RPMI8226 (cell line): ENCODE measurements around the gene HRCT1.
"Not testable (repeated sequence)": the region's sequence is repeated elsewhere in the genome, so short reads cannot be mapped to it uniquely, and the experiment has no call there.

Experiments
- DNase-seq: peaks from one replicate; pipeline ENCODE4 v3.0.0-alpha.2; 2015

The HRCT1 gene

DNA sequence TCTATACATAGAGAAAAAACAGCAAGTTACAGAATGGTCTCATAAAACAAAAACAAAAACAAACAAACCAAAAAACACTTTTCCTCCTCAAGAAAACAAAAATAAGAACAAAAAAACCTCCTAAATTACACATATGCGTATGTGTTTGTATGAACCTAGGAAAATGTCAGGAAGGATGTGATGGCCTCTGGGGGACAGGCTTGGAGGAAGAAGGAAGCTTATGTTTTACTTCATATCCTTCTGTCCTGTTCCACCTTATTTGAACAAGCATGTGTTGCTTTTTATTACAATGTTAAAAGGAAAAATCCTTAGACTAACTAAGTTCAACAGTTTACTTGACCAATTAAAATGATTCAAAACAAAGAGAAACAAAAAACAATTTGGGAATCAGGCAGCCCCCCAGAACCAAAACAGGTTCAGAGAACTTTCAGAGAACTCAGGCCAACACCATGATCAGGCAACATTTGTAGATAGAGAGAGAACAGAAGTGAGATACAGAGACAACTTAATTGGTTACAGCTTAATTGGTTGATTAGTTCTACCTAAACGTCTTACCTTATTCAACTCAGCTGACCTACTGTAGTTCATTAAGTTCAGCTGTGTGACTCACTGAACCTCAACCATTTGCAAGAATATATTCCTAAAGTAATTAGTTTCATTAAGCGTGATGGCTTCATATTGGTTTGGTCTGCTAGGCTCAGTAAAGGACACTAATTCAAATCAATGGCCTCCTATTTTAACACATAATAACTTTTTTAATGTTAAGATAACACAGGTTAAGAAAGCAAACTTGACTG is 13.4 kb downstream of the HRCT1 start:
- no peak for DNase-seq

DNA sequence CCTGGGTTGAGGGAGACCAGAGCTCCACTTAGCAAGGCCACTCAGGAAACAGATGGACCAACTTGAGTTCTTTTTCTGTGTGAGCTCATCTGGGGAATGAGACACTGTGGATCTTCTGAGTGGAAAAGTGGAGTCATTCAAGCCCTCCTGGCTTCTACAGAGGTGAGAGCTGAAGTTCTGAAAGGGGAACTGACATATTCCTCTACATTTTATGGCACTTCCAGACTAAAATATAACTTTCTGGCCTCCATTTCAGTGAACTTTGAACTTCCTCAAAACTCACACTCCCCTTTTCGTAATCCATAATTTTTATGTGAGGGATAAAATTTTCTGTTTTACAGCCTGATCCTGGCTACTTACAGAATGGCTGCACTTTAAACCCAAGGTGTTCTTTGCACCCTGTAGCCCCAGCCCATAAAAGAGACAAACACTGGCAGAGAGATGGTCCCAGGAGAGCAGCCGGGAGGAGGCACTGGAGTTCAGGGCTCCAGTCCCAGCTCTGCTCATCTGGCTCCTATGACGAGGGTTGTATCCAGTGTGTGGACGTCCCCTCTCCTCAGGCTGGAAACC is 14.1 kb downstream of the HRCT1 start:
- DNase-seq = no peak

DNA sequence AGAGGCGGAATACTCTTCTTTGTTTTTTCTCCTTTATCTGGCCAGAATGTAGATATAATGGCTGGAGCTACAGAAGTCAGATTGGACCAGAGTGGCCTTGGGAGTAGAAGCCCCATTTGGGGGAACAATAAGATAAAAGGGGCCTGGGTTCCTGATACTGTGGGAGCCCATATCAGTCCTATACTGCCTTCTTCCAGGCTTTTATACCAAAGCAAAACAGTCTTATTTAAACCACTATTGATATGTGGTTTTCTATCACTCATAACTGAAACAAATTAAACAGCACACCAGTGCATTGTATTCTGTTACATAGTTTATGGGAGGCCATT is 17.6 kb downstream of the HRCT1 start:
- DNase-seq = no peak

DNA sequence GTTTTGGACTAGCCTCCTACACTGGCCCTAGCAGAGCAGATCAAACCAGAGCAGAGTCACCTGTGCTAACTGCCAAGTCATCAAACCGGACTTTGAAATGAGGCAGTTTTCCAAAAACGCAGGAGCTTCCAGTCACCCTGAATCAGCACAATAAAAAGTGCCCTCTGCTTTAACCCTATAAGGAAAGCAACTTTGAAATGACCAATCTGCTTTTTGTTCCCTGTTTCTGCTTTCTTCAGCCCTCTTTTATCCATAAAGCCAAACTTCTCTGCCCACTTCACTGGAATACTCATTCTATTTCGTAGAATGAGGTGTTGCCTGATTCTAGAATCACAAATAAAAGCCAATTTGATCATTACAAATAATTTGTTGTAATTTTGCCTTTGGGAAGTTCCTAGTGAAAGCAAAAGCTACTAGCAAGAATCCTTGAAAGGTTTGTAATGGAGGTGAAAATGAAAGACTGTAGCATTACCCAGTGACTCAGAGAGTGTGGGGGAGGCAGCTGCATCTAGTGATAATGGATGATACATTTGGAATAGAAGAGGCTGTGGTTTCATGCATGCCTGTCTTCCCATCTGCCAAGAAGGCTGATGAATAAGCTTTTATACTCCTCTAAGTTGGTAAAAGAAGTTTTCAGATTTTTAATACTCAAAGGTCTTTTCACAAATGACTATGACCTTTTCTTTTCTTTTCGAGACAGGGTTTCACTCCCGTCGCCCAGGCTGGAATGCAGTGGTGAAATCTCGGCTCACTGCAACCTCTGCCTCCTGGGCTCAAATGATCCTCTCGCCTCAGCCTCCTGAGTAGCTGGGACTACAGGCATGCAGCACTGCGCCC is 18.1 kb downstream of the HRCT1 start:
- DNase-seq = peak; percentile 89

DNA sequence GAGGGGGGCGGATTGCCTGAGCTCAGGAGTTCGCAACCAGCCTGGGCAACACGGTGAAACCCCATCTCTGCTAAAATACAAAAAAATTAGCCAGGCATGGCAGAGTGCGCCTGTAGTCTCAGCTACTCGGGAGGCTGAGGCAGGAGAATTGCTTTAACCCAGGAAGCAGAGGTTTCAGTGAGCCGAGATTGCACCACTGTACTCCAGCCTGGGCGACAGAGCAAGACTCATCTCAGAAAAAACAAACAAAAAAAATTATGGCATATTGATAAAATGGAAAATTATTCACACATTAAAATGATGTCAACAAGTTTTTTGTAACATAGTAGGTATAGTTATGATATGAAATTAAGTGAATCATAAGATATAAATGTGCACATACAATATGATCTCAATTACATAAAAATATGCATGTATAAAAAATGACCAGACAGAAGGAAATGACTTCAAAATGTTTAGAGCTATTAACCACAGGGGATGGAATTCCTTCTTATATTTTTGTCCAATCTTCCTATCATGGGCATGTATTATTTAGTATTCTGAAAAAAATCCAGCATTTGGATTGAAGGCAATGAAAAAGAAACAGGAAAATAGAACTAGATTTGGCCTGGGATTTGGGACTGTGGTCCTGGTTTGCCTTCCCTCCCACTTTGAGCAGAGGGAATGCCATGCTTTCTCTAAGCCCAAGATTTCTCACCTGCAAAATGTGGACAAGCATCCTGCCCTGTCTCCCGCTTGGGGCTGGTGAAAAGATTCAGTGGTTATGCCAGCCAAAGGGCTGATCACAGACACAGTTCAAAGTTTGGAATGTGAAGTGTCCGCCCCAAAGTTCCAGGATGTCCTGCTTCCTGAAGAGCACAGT is 22.8 kb downstream of the HRCT1 start:
- DNase-seq = no peak

DNA sequence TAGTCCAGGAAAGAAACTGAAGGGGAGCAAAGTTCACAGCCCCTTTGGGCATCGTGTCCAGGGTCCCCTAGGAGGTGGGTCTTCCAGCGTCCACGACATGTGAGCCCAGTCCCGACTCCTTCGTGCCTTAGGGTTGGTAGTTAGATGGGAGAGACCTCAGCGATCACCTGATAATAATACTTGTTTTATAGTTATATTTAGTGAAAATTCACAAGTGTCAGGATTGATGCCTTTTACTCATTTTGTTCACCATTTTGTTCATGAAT is 23.4 kb downstream of the HRCT1 start:
- DNase-seq = no peak

DNA sequence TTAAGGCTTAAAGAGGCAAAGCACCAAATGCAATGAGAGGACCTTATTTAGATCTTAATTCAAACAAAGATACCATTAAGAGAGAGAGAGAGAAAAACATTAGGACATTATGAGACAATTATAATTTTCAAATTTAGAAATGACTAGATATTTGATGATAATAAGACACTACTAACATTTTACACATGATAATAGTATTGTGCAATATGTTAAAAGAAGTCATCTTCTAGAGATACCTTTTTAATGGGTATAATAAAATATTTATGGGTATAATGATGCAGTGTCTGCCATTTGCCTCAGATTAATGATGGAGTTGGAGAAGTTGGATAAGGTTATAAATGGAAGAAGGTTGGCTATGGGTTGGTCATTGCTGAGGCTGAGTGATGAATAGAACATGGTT is 24.5 kb downstream of the HRCT1 start:
- DNase-seq = no peak

DNA sequence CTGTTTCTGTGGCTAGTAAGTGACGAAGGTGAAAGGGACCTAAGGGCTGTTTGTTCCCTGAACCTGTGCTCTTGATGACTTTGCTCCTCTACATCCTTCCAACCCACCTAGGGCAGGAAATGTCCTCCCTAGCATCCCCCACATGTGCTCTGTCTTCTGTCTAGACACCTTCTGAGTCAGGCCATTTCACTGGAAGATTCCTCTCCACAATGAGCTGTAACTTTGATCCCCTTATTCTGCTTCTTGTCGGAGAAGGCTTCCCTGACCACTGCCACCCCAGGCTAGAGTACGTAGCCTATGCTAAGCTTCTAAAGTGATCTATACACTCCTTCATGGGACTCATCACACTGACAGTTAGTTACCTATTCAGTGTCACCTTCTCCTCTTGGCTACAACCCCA is 25.0 kb downstream of the HRCT1 start:
- DNase-seq = no peak

DNA sequence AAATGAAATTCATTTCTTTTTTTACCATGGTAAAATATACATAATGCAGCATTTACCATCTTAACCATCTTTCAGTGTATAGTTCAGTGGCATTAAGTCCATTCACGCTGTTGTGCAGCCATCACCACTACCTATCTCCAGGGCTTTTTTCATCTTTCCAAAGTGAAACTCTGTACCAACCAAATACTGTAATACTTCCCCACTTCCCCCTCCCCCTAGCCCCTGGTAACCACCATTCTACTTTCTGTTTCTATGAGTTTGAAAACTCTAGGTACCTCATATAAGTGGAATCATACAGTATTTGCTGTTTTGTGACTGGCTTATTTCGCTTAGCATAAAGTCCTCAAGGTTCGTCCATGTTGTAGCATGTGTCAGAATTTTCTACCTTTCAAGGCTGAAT is 26.7 kb downstream of the HRCT1 start:
- DNase-seq = peak; percentile 37

DNA sequence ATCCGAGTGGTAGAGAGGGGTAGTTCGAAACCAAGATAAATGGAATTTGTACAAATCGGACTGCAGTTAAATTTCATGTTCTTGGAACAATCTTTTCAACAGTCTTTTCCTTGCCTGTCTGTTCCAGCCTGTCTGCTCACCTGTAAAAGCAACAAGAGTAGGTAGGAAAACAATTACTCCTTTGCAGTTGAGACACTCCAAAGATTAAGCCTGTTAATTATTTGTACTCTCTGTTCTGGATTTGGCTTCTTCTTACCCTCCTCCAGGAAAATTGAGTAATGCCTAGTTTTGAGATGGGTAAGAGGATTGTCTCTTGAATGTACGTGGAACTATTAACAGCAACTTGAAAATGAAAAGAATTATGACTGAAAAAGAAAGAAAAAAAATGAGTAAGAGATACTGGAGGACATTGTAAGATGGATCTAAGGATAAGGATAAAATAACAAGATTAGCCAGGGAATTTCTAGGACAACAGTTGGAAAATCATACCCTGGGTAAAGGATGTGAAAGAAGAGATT is 27.6 kb downstream of the HRCT1 start:
- DNase-seq = no peak

DNA sequence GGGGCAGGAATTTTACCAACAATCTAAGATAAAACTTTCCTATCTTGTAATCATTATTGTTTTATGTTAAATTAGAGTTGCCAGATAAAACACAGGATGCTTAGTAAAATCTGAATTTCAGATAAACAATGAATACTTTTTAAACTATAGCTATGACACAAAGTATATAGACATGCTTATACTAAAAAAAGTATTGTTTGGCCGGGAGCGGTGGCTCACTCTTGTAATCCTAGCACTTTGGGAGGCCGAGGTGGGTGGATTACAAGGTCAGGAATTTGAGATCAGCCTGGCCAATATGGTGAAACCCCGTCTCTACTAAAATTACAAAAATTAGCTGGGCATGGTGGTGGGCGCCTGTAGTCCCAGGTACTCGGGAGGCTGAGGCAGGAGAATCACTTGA is 28.1 kb downstream of the HRCT1 start:
- DNase-seq = not testable (repeated sequence)

DNA sequence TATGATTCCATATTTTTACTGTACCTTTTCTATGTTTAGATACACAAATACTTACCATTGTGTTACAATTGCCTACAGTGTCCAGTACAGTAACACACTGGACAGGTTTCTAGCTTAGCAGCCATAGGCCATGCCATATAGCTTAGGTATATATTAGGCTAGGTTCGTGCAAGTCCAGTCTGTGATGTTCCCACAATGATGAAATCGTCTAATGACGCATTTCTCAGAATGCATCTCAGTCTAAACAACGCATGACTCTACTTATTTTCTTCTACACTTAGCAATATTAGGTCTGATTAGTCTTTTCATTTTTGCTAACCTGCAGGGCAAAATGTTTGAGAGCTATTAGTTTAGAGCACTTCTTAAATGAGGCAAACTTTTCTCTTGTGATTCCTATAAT is 29.3 kb downstream of the HRCT1 start:
- DNase-seq = no peak

DNA sequence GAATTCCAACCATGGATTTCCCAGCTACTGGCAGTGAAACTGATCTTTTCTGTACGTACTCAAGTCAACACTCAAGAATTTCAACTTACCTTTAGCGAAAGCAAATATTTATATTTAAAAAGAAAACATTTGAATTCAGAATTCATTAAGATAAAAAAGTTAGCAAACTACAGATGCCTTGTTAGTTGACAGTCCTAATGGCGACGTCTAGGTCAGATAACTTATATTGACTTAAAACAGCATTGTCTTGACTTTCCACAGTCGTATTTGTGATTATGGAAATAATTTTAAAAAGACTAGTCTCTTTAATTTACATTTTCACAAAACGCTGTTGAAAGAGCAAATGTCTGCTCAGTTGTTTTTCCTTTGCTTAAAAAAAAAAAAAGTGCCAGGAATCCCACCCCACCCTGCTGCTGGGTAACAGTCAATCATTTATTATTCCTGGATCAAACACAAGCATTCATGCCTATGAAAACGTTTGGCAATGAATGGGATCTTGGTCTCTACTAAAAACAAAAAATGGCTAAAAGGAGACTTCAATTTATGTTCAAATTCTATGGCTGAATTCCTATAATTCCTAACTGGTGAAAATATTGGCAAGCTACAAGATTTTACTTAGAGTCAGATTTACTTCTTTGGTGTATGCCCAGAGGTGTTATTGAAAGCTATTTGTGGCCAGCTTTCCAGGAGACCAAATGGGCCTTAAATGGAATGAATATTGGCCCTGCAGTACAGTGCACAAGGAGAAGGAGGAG is 29.9 kb downstream of the HRCT1 start:
- DNase-seq = no peak

DNA sequence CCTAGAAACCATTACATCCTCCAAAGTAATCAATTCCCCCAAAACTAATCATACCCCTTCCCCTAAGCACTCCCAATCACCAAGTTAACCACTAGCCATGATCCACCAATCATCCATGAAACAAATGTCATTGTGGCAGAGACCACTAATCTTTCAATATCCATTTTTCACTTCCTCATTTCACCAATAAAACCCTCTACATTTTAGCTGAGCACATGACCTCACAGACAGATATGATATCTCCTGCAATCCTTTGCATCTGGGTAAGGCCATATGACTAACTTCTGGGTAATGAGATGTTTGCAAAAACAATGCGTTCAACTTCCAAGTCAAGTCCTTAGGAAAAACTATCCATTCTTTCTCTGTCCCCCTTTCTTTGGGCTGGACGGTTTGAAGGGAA is 31.2 kb downstream of the HRCT1 start:
- DNase-seq = no peak

DNA sequence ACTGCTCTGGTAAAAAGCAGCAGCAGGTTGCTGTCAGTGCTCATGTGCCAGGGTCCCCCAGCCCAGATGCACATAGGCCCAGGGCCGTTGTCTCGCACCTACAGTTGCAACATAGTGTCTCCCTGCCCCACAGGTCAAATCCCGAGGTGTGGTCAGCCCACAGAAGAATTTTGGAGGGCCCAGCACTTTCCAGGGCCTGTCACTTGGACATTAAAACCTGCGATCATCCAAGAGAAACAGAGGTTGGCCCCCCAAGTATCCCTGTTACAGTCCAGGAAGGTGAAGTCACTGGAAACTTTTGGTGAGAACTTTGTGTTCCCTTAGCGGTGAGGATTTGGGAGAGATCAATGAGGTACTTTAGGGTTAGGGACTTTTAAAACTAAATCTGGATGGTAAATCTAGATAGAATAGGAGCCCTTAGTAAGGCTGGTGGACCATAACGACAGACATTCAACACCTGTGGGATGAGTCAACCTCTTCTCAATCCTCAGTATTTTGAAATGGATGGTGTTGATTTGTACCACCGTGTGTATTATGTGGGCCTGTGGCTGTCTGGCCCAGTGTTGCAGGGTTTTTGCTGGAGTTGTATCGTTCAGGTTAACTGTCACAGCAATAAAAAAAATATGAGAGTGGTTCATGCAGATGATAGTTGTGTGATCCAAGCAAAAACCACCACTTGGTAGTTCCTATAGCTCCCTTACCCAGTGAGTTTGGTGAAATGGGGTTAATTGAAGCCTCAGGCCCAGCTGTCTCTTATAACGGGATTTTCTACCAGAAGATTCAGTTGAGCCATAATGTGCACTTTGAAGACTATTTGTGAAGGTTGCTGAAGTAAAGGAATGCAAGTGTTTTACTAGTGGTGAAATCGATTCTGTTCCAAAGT is 32.7 kb downstream of the HRCT1 start:
- DNase-seq = no peak

DNA sequence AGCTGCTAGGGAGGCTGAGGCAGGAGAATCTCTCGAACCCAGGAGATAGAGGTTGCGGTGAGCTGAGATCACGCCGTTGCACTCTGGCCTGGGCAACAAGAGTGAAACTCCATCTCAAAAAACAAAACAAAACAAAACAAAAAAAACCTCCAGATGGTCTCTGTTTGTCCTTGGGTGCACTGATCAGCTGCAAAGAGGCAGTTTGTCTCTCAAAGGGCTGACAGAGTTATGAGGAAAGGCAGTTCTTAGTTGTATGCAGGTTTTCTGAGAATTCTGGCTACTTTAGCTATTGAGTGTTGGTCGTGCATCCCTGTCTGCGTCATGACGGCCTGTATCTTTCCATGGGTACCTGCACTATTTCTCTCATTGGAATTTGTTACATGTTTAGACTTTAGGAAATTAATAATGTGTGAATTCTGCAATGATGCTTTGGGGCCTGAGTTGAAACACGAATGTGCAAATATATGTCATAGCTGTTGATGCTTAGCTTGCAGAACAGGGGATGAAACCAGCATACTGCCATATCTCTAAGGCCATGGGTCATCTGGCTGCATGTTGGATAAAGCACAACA is 33.8 kb downstream of the HRCT1 start:
- DNase-seq = no peak

DNA sequence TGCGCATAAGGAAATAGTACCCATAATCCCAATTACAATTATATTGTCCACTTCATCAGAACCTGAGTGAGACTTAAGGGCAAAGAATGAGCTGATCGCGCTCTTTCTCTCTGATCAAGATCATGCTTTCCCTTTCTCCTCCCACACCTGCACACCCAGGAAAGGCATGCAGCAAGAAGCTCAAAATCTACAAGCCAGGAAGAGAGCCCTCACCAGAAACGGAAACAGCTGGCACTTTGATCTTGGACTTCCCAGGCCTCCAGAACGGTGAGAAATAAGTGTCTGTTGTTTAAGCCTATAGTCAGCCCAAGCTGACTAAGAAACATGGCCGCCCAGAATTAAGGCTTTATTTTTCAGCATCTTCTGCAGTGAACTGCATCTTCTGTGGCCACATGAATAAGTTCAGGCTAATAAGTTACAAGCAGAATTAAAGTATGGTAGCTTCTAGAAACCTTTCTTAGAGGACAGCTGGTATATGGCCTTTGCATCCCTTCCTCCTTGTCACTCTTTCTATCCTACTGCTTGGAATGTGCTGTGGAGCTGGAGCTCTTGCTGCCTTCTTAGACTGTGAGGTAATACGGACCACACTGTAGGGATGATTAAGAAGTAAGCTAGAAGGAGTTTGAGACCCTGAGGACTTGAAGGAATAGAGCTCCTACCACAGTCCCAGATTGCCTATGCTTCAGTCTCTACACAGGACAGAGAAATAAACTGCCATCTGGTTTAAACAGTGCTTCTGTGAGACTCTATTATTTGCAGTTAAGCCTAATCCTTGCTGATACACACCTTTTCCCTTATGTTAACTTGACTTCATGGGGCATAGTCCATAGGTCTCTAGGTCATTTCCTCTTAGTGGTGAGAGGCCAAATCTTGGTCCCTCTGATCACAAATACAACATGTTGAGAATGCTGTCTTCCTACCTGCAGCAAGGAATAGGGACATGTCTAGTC is 34.7 kb downstream of the HRCT1 start:
- DNase-seq = peak; percentile 49

DNA sequence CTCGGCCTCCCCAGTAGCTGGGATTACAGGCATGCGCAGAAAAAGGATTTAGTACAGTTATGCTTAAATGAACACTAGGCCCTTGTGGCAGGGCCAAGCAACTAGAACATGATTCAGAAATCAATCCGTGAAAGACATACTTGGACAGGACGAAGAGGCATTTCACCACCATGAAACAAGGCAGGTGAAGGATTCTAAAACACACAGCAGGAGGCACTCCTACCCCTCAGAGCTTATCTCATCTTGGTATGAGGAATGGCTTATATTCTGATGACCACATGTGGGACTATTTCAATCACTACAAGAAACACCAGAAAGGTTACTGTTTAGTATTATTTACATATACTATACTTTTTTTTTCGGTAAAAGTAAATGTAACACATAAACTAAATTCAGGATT is 36.3 kb downstream of the HRCT1 start:
- no peak for DNase-seq

DNA sequence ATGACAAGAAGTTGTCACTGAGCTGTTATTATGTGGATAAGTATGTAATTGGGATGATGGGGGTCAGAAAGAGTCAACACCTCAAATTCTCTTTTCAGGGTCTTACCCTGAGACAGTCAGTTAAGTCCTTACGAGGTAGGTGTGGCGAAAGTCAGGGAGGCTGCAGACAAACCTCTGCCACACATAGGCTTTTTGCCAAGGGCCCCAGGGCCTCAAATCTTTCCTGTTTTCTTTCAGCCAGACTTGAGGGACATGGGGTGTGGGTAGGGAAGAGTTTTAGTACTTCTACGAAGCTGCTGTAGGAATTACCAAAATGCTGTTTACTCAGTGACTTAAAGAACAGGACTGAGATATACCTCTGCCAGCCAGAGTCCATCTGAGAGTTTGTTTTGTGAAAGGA is 38.2 kb downstream of the HRCT1 start:
- no peak for DNase-seq

DNA sequence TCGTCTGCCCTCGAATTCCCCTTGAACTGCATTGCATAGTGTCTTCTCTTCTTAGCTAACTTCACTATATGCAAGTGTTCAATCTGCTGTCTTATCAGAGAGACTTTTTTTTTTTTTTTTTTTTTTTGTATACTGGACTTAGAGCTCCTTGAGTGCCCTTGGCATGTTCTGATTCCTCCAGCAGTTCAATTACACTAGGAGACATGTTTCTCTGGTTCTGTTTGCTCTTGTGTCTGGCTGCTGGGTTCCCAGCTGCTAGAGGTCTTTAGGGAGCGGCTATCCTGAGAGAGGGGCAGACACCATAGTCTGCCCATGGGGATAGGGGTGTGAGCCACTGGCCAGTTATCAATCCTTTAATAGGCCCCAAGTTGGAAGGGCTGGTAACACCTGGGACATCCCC is 38.8 kb downstream of the HRCT1 start:
- DNase-seq = no peak
